OCI-LY3 (cell line): ENCODE results near the gene TRIM8.

Experiments
- H2AFZ ChIP-seq: fragments of 200-600, 300-600 bp; shearing (Covaris generic); 2 replicates; pipeline ENCODE4 v1.6.0; 2014; ENCODE audit warnings: antibody characterized with exemption, low read depth, low read length
- H3K27ac ChIP-seq: fragments of 200-600, 300-600 bp; sonication (generic); 2 replicates; pipeline ENCODE4 v1.5.1; 2014; ENCODE audit warnings: mild to moderate bottlenecking, low read length, moderate library complexity, mixed read lengths
- H3K27me3 ChIP-seq: fragments of 200-600, 300-600 bp; sonication (generic); 2 replicates; pipeline ENCODE4 v1.6.1; 2014; ENCODE audit warnings: low read depth, low read length, mixed read lengths
- H3K36me3 ChIP-seq: fragments of 200-600, 300-600 bp; sonication (generic); replicated peaks from 2 replicates; pipeline ENCODE3; 2014; ENCODE audit warnings: low read depth, low read length, mixed read lengths
- H3K4me1 ChIP-seq: fragments of 300-600, 200-600 bp; sonication (generic); 2 replicates; pipeline ENCODE4 v1.6.1; 2014; ENCODE audit warnings: low read length, mixed read lengths
- H3K4me2 ChIP-seq: fragments of 200-600, 300-600 bp; sonication (generic); 2 replicates; pipeline ENCODE4 v1.6.1; 2014; ENCODE audit warnings: low read length, mixed read lengths
- H3K4me3 ChIP-seq: fragments of 300-600, 200-600 bp; sonication (generic); 2 replicates; pipeline ENCODE4 v1.5.1; 2014; ENCODE audit warnings: antibody characterized with exemption, mild to moderate bottlenecking, low read length, moderate library complexity
- H3K79me2 ChIP-seq: fragments of 300-600, 200-600 bp; shearing (Covaris generic); 2 replicates; pipeline ENCODE4 v1.6.1; 2014; ENCODE audit warnings: mild to moderate bottlenecking, low read length, mixed read lengths
- H3K9ac ChIP-seq: fragments of 300-600, 200-600 bp; shearing (Covaris generic); 2 replicates; pipeline ENCODE4 v1.6.0; 2014; ENCODE audit warnings: mild to moderate bottlenecking, low read length, moderate library complexity
- H3K9me3 ChIP-seq: fragments of 200-600, 300-600 bp; shearing (Covaris generic); 2 replicates; pipeline ENCODE4 v1.6.1; 2014; ENCODE audit warnings: low read length, mixed read lengths; ENCODE audit not compliant: insufficient read depth
- H4K20me1 ChIP-seq: fragments of 200-600, 300-600 bp; sonication (generic); 2 replicates; pipeline ENCODE4 v1.6.1; 2016; ENCODE audit warnings: low read length, mixed read lengths; ENCODE audit not compliant: insufficient read depth
- EZH2phosphoT487 ChIP-seq: fragments of 200-600 bp; shearing (Covaris generic); IDR thresholded peaks from 2 replicates; pipeline ENCODE4 v1.6.1; 2018; ENCODE audit warnings: antibody characterized with exemption, mixed run types, low read depth
- TF ChIP-seq, protein P1 (sequence below): fragments of 200-600, 300-600 bp; sonication (generic); IDR thresholded peaks from 2 replicates; pipeline ENCODE4 v1.5.1; 2014; ENCODE audit warnings: antibody characterized with exemption, low read length, low read depth

Gene TRIM8

DNA sequence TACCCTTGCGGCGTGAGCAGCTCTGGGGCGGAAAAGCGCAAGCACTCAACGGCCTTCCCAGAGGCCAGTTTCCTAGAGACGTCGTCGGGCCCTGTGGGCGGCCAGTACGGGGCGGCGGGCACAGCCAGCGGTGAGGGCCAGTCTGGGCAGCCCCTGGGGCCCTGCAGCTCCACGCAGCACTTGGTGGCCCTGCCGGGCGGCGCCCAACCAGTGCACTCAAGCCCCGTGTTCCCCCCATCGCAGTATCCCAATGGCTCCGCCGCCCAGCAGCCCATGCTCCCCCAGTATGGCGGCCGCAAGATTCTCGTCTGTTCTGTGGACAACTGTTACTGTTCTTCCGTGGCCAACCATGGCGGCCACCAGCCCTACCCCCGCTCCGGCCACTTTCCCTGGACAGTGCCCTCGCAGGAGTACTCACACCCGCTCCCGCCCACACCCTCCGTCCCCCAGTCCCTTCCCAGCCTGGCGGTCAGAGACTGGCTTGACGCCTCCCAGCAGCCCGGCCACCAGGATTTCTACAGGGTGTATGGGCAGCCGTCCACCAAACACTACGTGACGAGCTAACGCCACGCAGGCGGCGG lies 12.6 kb downstream of the TRIM8 start:
- Histone ChIP-seq H3K36me3 (peaks cover 9% of the 10 kb centered on the region), H3K9ac (no peak overlapping the region), H4K20me1 (0 out of 2 replicates have a peak, but pooled peaks cover 11% of the 10 kb centered on the region), H3K9me3 (no peaks in the 10 kb centered on the region), H3K27me3 (no peaks in the 10 kb centered on the region), H3K79me2 (peaks cover 8% of the 10 kb centered on the region), H3K4me2 (no peak overlapping the region), H2AFZ (no peak overlapping the region), H3K4me3 (no peak overlapping the region), H3K4me1 (peaks cover 33% of the 10 kb centered on the region), H3K27ac (no peak overlapping the region)
- no peak for TF ChIP-seq EZH2phosphoT487
- TF ChIP-seq, protein P1, sequence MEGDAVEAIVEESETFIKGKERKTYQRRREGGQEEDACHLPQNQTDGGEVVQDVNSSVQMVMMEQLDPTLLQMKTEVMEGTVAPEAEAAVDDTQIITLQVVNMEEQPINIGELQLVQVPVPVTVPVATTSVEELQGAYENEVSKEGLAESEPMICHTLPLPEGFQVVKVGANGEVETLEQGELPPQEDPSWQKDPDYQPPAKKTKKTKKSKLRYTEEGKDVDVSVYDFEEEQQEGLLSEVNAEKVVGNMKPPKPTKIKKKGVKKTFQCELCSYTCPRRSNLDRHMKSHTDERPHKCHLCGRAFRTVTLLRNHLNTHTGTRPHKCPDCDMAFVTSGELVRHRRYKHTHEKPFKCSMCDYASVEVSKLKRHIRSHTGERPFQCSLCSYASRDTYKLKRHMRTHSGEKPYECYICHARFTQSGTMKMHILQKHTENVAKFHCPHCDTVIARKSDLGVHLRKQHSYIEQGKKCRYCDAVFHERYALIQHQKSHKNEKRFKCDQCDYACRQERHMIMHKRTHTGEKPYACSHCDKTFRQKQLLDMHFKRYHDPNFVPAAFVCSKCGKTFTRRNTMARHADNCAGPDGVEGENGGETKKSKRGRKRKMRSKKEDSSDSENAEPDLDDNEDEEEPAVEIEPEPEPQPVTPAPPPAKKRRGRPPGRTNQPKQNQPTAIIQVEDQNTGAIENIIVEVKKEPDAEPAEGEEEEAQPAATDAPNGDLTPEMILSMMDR: no peak

DNA sequence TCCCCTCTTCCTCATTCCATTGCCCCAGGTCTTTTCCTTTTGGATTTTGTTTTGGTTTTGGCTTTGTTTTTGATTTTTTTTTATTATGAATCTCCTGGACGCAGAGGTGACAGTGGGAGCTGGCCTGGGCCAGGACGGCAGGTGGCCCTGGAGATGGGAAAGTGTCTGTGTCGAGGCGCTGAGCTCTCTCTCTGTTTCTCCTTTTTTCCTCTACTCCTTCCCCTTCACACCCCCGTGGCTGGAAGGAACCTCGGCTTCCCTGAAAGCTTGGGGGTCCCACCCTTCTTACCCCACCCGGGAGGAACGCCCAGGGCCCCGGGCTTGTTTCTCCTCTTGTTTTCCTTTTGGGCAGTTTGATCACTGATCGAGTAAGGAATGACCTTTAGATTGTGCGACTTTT lies 13.2 kb downstream of the TRIM8 start:
- peaks cover 5% of the 10 kb centered on the region for H3K79me2 ChIP-seq
- H3K9me3 ChIP-seq: no peaks in the 10 kb centered on the region
- H3K4me1 ChIP-seq: peaks cover 28% of the 10 kb centered on the region
- H4K20me1 ChIP-seq: 0 out of 2 replicates have a peak, but pooled peaks cover 11% of the 10 kb centered on the region
- no peaks in the 10 kb centered on the region for H3K27me3 ChIP-seq
- H3K36me3 ChIP-seq: peaks cover 9% of the 10 kb centered on the region
- no peak overlapping the region for H3K27ac ChIP-seq
- no peak overlapping the region for H3K4me2 ChIP-seq
- no peak overlapping the region for H2AFZ ChIP-seq
- H3K9ac ChIP-seq: no peak overlapping the region
- TF ChIP-seq, protein P1: no peak
- TF ChIP-seq EZH2phosphoT487: no peak
- H3K4me3 ChIP-seq: no peak overlapping the region

DNA sequence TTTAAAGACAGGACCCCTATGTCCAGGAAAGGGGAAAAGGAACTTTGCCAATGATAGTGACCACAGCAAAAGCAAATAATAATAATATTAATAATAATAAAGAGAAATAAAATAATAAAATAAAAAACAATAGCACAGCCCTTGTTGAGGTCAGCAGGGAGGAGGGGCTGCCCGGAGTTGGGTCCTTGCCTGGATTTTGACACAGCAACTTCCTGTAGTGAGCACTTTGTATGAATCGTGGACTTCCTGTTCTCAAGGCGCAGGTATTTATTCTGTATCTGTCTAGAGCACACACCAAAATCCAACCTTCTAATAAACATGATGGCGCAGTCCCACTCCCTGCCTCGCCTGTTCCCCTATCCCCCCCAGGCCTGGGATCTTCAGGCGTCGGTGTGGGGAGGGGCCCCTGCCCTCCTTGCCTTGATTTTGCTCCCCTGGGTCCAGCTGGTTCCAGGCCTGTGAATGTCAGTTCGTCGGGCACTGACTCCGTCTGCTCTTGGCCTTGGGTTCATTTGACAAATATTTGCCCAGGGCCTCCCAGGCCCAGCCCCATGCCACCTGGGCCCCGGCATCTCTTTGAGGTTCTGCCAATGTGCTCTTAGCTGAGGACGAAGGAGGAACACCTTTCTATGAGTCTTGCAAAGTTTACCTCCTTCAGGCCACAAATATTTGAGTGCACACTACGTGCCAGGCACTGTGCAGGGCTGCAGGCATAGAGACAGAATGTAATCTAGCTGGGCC lies 13.9 kb downstream of the TRIM8 start:
- H3K9ac ChIP-seq: no peak overlapping the region
- H3K79me2 ChIP-seq: peaks cover 2% of the 10 kb centered on the region
- H3K27me3 ChIP-seq: no peaks in the 10 kb centered on the region
- 0 out of 2 replicates have a peak, but pooled peaks cover 8% of the 10 kb centered on the region for H4K20me1 ChIP-seq
- H3K9me3 ChIP-seq: no peaks in the 10 kb centered on the region
- H3K4me3 ChIP-seq: no peak overlapping the region
- H3K36me3 ChIP-seq: peaks cover 7% of the 10 kb centered on the region
- peaks cover 21% of the 10 kb centered on the region for H3K4me1 ChIP-seq
- no peak overlapping the region for H2AFZ ChIP-seq
- H3K4me2 ChIP-seq: no peak overlapping the region
- no peak overlapping the region for H3K27ac ChIP-seq
- no peak for TF ChIP-seq EZH2phosphoT487
- TF ChIP-seq, protein P1: no peak

DNA sequence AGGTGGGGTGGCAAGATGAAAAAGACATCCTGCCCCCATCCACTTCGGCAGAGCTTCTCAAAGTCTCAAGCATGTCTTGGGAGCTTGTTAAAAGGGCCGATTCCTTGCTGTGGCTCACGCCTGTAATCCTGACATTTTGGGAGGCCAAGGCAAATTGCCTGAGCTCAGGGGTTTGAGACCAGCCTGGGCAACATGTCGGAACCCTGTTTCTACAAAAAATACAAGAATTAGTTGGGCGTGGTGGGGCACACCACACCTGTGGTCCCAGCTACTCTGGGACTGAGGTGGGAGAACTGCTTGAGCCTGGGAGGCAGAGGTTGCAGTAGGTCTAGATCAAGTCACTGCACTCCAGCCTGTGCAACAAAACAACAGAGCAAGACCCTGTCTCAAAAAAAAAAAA lies 14.5 kb downstream of the TRIM8 start:
- no peak for TF ChIP-seq EZH2phosphoT487
- TF ChIP-seq, protein P1: no peak

More for the DNA sequence above, 14.5 kb downstream of the TRIM8 start:
- H3K4me2 ChIP-seq: no peak overlapping the region
- H4K20me1 ChIP-seq: 0 out of 2 replicates have a peak, but pooled peaks cover 1% of the 10 kb centered on the region
- H2AFZ ChIP-seq: no peak overlapping the region
- peaks cover 16% of the 10 kb centered on the region for H3K4me1 ChIP-seq
- no peaks in the 10 kb centered on the region for H3K79me2 ChIP-seq
- H3K4me3 ChIP-seq: no peak overlapping the region
- peaks cover under 1% of the 10 kb centered on the region for H3K36me3 ChIP-seq
- no peaks in the 10 kb centered on the region for H3K9me3 ChIP-seq
- no peak overlapping the region for H3K9ac ChIP-seq
- H3K27ac ChIP-seq: no peak overlapping the region
- H3K27me3 ChIP-seq: no peaks in the 10 kb centered on the region
